ENCODE results near the gene FAM229A.

The FAM229A gene

GRCh38 chr1:32337855-32338636, 24.2 kb downstream of the FAM229A start:
- Histone ChIP-seq H3K4me1 (ENCODE audit: control insufficient read depth, insufficient read depth, low read length) (peaks cover 11% of the 10 kb centered on the region), H3K36me3 (ENCODE audit: control insufficient read depth, insufficient read depth, low read length) (peaks cover 8% of the 10 kb centered on the region; the same call in 1 of the 2 replicates), H3K4me3 (ENCODE audit: low read length) (no peak overlapping the region), H3K27ac (ENCODE audit: low read length) (no peak overlapping the region), H3K9me3 (ENCODE audit: control insufficient read depth, insufficient read depth, low read length) (no peaks in the 10 kb centered on the region), H3K27me3 (ENCODE audit: control insufficient read depth, insufficient read depth, low read length) (no peaks in the 10 kb centered on the region)
- WGBS (ENCODE audit: insufficient coverage, insufficient read length) = no CpG with 5 or more reads among the region's 16 CpGs
- no peak for DNase-seq (ENCODE audit: low read depth, low spot score)

- DNase-seq (ENCODE audit: low read depth, low spot score) = no peak
- Histone ChIP-seq H3K4me1 (ENCODE audit: control insufficient read depth, insufficient read depth, low read length) (peaks cover 15% of the 10 kb centered on the region), H3K36me3 (ENCODE audit: control insufficient read depth, insufficient read depth, low read length) (peaks cover 12% of the 10 kb centered on the region; the same call in 1 of the 2 replicates), H3K27ac (ENCODE audit: low read length) (no peak overlapping the region), H3K9me3 (ENCODE audit: control insufficient read depth, insufficient read depth, low read length) (no peaks in the 10 kb centered on the region), H3K4me3 (ENCODE audit: low read length) (no peak overlapping the region), H3K27me3 (ENCODE audit: control insufficient read depth, insufficient read depth, low read length) (no peaks in the 10 kb centered on the region)
- WGBS (ENCODE audit: insufficient coverage, insufficient read length) = no CpG with 5 or more reads among the region's 8 CpGs
Observed at GRCh38 chr1:32336963-32337675, 25.2 kb downstream of the FAM229A start.

GRCh38 chr1:32336591-32336932, 25.7 kb downstream of the FAM229A start:
- H3K4me3 ChIP-seq (ENCODE audit: low read length) = peak overlapping the region; percentile 98; the same call in 1 of the 2 replicates
- WGBS (ENCODE audit: insufficient coverage, insufficient read length) = no CpG with 5 or more reads among the region's 15 CpGs

GRCh38 chr1:32335790-32336590, 26.3 kb downstream of the FAM229A start, which contains the start of gene MARCKSL1:
MARCKSL1 (minus strand) TSS chr1:32336233; CDS start chr1:32336033, 200 bp downstream.
- no CpG with 5 or more reads among the region's 95 CpGs for WGBS (ENCODE audit: insufficient coverage, insufficient read length)
- H3K27me3 ChIP-seq (ENCODE audit: control insufficient read depth, insufficient read depth, low read length) = no peaks in the 10 kb centered on the region
- H3K9me3 ChIP-seq (ENCODE audit: control insufficient read depth, insufficient read depth, low read length) = no peaks in the 10 kb centered on the region
- H3K36me3 ChIP-seq (ENCODE audit: control insufficient read depth, insufficient read depth, low read length) = peaks cover 12% of the 10 kb centered on the region; the same call in 1 of the 2 replicates
- no peak within 1 kb of the TSS for H3K27ac ChIP-seq (ENCODE audit: low read length)
- H3K4me1 ChIP-seq (ENCODE audit: control insufficient read depth, insufficient read depth, low read length) = peaks cover 11% of the 10 kb centered on the region
- no peak for DNase-seq (ENCODE audit: low read depth, low spot score)
- peak within 1 kb of the TSS; percentile 98 for H3K4me3 ChIP-seq (ENCODE audit: low read length)

More at GRCh38 chr1:32336591-32336932, 25.7 kb downstream of the FAM229A start:
- peaks cover 15% of the 10 kb centered on the region for H3K4me1 ChIP-seq (ENCODE audit: control insufficient read depth, insufficient read depth, low read length)
- DNase-seq (ENCODE audit: low read depth, low spot score) = no peak
- no peak overlapping the region for H3K27ac ChIP-seq (ENCODE audit: low read length)
- H3K36me3 ChIP-seq (ENCODE audit: control insufficient read depth, insufficient read depth, low read length) = peaks cover 12% of the 10 kb centered on the region; the same call in 1 of the 2 replicates
- no peaks in the 10 kb centered on the region for H3K27me3 ChIP-seq (ENCODE audit: control insufficient read depth, insufficient read depth, low read length)
- H3K9me3 ChIP-seq (ENCODE audit: control insufficient read depth, insufficient read depth, low read length) = no peaks in the 10 kb centered on the region

GRCh38 chr1:32335535-32335789, 26.8 kb downstream of the FAM229A start:
- no peak for DNase-seq (ENCODE audit: low read depth, low spot score)
- Histone ChIP-seq H3K36me3 (ENCODE audit: control insufficient read depth, insufficient read depth, low read length) (peaks cover 14% of the 10 kb centered on the region; the same call in 1 of the 2 replicates), H3K9me3 (ENCODE audit: control insufficient read depth, insufficient read depth, low read length) (no peaks in the 10 kb centered on the region), H3K27ac (ENCODE audit: low read length) (no peak overlapping the region), H3K27me3 (ENCODE audit: control insufficient read depth, insufficient read depth, low read length) (no peaks in the 10 kb centered on the region), H3K4me3 (ENCODE audit: low read length) (peak overlapping the region; percentile 98; the same call in 1 of the 2 replicates), H3K4me1 (ENCODE audit: control insufficient read depth, insufficient read depth, low read length) (peaks cover 11% of the 10 kb centered on the region)
- no CpG with 5 or more reads among the region's 34 CpGs for WGBS (ENCODE audit: insufficient coverage, insufficient read length)

GRCh38 chr1:32334864-32335534, 27.3 kb downstream of the FAM229A start:
- no CpG with 5 or more reads among the region's 46 CpGs for WGBS (ENCODE audit: insufficient coverage, insufficient read length)
- Histone ChIP-seq H3K4me1 (ENCODE audit: control insufficient read depth, insufficient read depth, low read length) (peaks cover 11% of the 10 kb centered on the region), H3K27ac (ENCODE audit: low read length) (no peak overlapping the region), H3K9me3 (ENCODE audit: control insufficient read depth, insufficient read depth, low read length) (no peaks in the 10 kb centered on the region), H3K27me3 (ENCODE audit: control insufficient read depth, insufficient read depth, low read length) (no peaks in the 10 kb centered on the region), H3K4me3 (ENCODE audit: low read length) (peak overlapping the region; percentile 98), H3K36me3 (ENCODE audit: control insufficient read depth, insufficient read depth, low read length) (peaks cover 16% of the 10 kb centered on the region; the same call in 1 of the 2 replicates)
- DNase-seq (ENCODE audit: low read depth, low spot score) = no peak

GRCh38 chr1:32334274-32334861, 27.9 kb downstream of the FAM229A start:
- no peak overlapping the region for H3K27ac ChIP-seq (ENCODE audit: low read length)
- peaks cover 11% of the 10 kb centered on the region for H3K4me1 ChIP-seq (ENCODE audit: control insufficient read depth, insufficient read depth, low read length)
- H3K4me3 ChIP-seq (ENCODE audit: low read length) = peak overlapping the region; percentile 98; the same call in 1 of the 2 replicates
- no peaks in the 10 kb centered on the region for H3K9me3 ChIP-seq (ENCODE audit: control insufficient read depth, insufficient read depth, low read length)
- no peak for DNase-seq (ENCODE audit: low read depth, low spot score)
- H3K36me3 ChIP-seq (ENCODE audit: control insufficient read depth, insufficient read depth, low read length) = peaks cover 21% of the 10 kb centered on the region; the same call in 1 of the 2 replicates
- H3K27me3 ChIP-seq (ENCODE audit: control insufficient read depth, insufficient read depth, low read length) = no peaks in the 10 kb centered on the region
- no CpG with 5 or more reads among the region's 9 CpGs for WGBS (ENCODE audit: insufficient coverage, insufficient read length)

- whole genome bisulfite sequencing (ENCODE audit: insufficient coverage, insufficient read length) = no CpG with 5 or more reads among the region's 3 CpGs
- no peaks in the 10 kb centered on the region for H3K27me3 ChIP-seq (ENCODE audit: control insufficient read depth, insufficient read depth, low read length)
- no peak overlapping the region for H3K4me3 ChIP-seq (ENCODE audit: low read length)
- H3K36me3 ChIP-seq (ENCODE audit: control insufficient read depth, insufficient read depth, low read length) = peaks cover 28% of the 10 kb centered on the region; the same call in 1 of the 2 replicates
- H3K9me3 ChIP-seq (ENCODE audit: control insufficient read depth, insufficient read depth, low read length) = no peaks in the 10 kb centered on the region
- H3K27ac ChIP-seq (ENCODE audit: low read length) = no peak overlapping the region
- DNase-seq (ENCODE audit: low read depth, low spot score) = no peak
- H3K4me1 ChIP-seq (ENCODE audit: control insufficient read depth, insufficient read depth, low read length) = peaks cover 11% of the 10 kb centered on the region
Observed at GRCh38 chr1:32333251-32333963, 28.9 kb downstream of the FAM229A start.

GRCh38 chr1:32332290-32333079, 29.8 kb downstream of the FAM229A start:
- DNase-seq (ENCODE audit: low read depth, low spot score) = no peak
- Histone ChIP-seq H3K27me3 (ENCODE audit: control insufficient read depth, insufficient read depth, low read length) (no peaks in the 10 kb centered on the region), H3K9me3 (ENCODE audit: control insufficient read depth, insufficient read depth, low read length) (no peaks in the 10 kb centered on the region), H3K36me3 (ENCODE audit: control insufficient read depth, insufficient read depth, low read length) (peaks cover 28% of the 10 kb centered on the region; the same call in 1 of the 2 replicates), H3K4me1 (ENCODE audit: control insufficient read depth, insufficient read depth, low read length) (peaks cover 11% of the 10 kb centered on the region), H3K4me3 (ENCODE audit: low read length) (no peak overlapping the region), H3K27ac (ENCODE audit: low read length) (no peak overlapping the region)
- WGBS (ENCODE audit: insufficient coverage, insufficient read length) = no CpG with 5 or more reads among the region's 3 CpGs
